Calu3 (cell line): ENCODE results near the gene ATP2B3. TPM values are rescaled to one million over a fixed set of nuclear protein-coding genes. Genes with fewer than 3 reads are reported as not detected.

Experiments used
- BruUV-seq: library from RNA; stranded (reverse); fragments of 400-500 nt; replicated peaks from 2 replicates; lab custom pipeline; 2021; lab: Mats Ljungman, UMichigan
- CTCF ChIA-PET: fragments of 300-600 bp; sonication (Branson Sonifier 250); formaldehyde crosslinking; loops from one replicate; lab custom pipeline; 2022; ENCODE audit warnings: antibody characterized with exemption; lab: Charles Lee
- DNase-seq: peaks from one replicate; pipeline ENCODE4 v3.0.0; 2022
- H3K27ac Mint-ChIP-seq: one replicate; pipeline ENCODE4 v1.8.0; 2022; ENCODE audit warnings: mixed read lengths; ENCODE audit not compliant: unreplicated experiment
- H3K27me3 Mint-ChIP-seq: one replicate; pipeline ENCODE4 v1.8.0; 2022; ENCODE audit warnings: mixed read lengths; ENCODE audit not compliant: unreplicated experiment
- H3K36me3 Mint-ChIP-seq: one replicate; pipeline ENCODE4 v1.8.0; 2022; ENCODE audit warnings: mild to moderate bottlenecking, moderate library complexity, mixed read lengths; ENCODE audit not compliant: insufficient read depth, unreplicated experiment
- H3K4me1 Mint-ChIP-seq: one replicate; pipeline ENCODE4 v1.8.0; 2022; ENCODE audit warnings: mild to moderate bottlenecking, low read depth, mixed read lengths; ENCODE audit not compliant: unreplicated experiment
- H3K4me3 Mint-ChIP-seq: one replicate; pipeline ENCODE4 v1.8.0; 2022; ENCODE audit warnings: mild to moderate bottlenecking, low read depth, moderate library complexity, mixed read lengths; ENCODE audit not compliant: unreplicated experiment
- H3K9me3 Mint-ChIP-seq: one replicate; pipeline ENCODE4 v1.8.0; 2022; ENCODE audit warnings: low read depth, mixed read lengths; ENCODE audit not compliant: unreplicated experiment
- intact Hi-C: fragments of 100-400 bp; cut with micrococcal nuclease; formaldehyde crosslinking; loops from one replicate; pipeline ENCODE4 v1.10.0; 2022; ENCODE audit not compliant: unreplicated experiment
- total RNA-seq: library from RNA; stranded (reverse); gene quantifications from 2 replicates; pipeline ENCODE4 v1.2.3, GENCODE V29; 2022
- TF ChIP-seq, protein P1 (sequence below): fragments of 200-600 bp; IDR thresholded peaks from one replicate; pipeline ENCODE4 v1.8.0; 2022; ENCODE audit warnings: antibody characterized with exemption; ENCODE audit not compliant: unreplicated experiment

The ATP2B3 gene
- total RNA-seq, 1 experiment from 2014 or later: not detected

DNA sequence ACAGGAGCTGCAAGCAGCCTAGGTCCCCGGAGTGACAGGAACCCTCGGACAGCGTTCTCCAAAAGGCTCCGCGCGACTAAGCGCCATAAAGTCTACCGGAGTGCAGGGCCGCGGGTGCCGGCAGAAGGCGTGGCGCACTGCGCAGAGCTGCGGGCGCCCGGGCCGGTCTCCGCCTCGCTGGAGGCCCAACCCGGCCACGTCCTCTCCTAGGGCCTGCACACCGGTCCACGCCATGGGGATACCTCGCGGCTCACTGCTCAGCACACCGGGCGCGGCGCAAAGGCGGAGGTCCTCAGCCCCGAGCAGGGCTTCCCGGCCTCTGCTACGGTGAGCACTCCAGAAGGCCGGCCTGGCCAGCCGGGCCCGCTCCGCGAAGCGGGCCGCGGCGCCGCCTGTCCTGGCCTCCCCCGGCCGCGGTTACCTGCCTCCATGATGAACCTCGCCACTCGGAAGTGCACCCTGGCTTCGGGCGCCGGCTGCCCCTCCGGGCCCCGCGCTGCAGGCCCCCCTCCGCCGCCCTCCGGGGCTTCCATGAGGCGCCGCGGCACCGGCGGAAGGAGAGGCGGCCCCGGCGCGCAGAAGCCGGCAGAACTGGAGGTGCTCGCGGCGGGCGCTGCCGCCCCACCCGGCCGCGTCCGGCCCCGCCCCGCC is 81.2 kb downstream of the ATP2B3 start, which contains the start of gene CCNQ:
CCNQ (minus strand) TSS at position 599 of the 651 bp plus-strand sequence; CDS start at position 533, 66 bp downstream.
- TF ChIP-seq, protein P1, sequence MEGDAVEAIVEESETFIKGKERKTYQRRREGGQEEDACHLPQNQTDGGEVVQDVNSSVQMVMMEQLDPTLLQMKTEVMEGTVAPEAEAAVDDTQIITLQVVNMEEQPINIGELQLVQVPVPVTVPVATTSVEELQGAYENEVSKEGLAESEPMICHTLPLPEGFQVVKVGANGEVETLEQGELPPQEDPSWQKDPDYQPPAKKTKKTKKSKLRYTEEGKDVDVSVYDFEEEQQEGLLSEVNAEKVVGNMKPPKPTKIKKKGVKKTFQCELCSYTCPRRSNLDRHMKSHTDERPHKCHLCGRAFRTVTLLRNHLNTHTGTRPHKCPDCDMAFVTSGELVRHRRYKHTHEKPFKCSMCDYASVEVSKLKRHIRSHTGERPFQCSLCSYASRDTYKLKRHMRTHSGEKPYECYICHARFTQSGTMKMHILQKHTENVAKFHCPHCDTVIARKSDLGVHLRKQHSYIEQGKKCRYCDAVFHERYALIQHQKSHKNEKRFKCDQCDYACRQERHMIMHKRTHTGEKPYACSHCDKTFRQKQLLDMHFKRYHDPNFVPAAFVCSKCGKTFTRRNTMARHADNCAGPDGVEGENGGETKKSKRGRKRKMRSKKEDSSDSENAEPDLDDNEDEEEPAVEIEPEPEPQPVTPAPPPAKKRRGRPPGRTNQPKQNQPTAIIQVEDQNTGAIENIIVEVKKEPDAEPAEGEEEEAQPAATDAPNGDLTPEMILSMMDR: no peak
- Mint-ChIP-seq H3K27me3 (peaks cover 12% of the 10 kb centered on the region), H3K9me3 (no peaks in the 10 kb centered on the region), H3K36me3 (peaks cover 24% of the 10 kb centered on the region), H3K4me1 (peaks cover 35% of the 10 kb centered on the region), H3K4me3 (peak within 1 kb of the TSS; percentile 69), H3K27ac (peak within 1 kb of the TSS; percentile 57)
- no TSS peak for BruUV-seq
- intact Hi-C loops: no loop called here
- CTCF ChIA-PET: interaction anchor here (1.6 kb wide), 1 partner anchor 38 kb away, joined by 3 read pairs; no protein-coding TSS in a partner anchor
- peak; percentile 30 for DNase-seq

DNA sequence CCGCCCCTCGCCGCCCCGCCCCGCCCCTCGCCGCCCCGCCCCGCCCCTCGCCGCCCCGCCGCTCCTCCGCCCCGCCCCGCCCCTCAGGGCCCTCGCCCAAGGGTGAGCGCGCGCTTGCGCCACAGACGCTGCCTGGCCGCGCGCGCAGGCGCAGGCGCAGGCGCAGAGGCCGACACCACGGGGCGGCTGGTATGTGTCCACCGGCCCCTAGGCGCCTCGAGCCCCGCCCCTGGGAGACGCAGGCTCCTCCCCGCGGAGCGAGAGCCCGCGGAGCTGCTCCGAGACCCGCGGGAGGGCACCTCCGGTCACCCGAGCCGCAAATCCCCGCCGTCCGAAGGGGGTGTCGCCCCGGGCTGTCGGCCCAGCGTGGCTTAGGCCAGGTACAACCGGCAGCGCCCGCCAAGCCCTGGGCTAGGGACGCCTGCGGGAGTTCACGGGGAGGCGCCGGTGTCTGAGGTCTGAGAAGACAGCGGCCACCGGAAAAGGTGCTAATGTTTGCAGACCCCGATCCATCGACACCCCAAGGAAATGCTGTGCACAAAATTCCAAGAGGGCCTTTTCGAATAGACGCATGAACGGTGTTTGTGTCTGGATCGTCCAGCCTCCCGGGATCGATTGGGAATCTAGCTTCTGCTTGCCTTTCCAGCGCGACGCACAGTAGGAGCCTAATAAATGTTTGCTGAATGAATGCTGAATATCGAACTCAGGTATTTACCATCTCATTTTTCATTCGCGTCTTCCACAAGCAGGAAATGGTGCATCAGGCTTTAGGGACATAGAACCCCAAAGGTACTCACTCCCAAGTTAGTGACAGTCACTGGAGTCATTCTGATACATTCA is 82.0 kb downstream of the ATP2B3 start:
- H3K27ac Mint-ChIP-seq: peak overlapping the region; percentile 57
- peaks cover 17% of the 10 kb centered on the region for H3K27me3 Mint-ChIP-seq
- DNase-seq: peak; percentile 94
- CTCF ChIA-PET: interaction anchor here (0.5 to 1.6 kb wide), 3 partner anchors 37 to 261 kb away, joined by 3 read pairs; no protein-coding TSS in a partner anchor
- BruUV-seq: no TSS peak
- H3K9me3 Mint-ChIP-seq: no peaks in the 10 kb centered on the region
- intact Hi-C loops: no loop called here
- peaks cover 25% of the 10 kb centered on the region for H3K36me3 Mint-ChIP-seq
- peak overlapping the region; percentile 69 for H3K4me3 Mint-ChIP-seq
- TF ChIP-seq, protein P1: no peak
- H3K4me1 Mint-ChIP-seq: peaks cover 35% of the 10 kb centered on the region

DNA sequence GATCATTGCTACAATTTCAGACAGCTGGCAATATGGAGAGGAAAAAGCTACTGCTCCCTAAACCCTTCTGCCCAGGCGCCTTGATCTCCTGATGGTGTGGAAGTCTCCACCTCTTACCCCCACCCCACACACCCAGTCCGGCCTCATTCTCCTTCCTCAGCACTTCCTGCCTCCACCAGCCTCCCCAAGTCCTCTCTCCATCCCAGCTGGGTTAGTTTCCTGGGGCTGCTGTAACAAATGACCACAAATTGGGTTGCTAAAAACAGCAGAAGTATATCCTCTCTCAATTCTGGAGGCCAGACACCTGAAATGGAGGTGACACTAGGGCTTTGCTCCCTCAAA is 82.6 kb downstream of the ATP2B3 start:
- Mint-ChIP-seq H3K27me3 (peaks cover 23% of the 10 kb centered on the region), H3K36me3 (peaks cover 30% of the 10 kb centered on the region), H3K4me3 (peak overlapping the region; percentile 69), H3K4me1 (peaks cover 35% of the 10 kb centered on the region), H3K9me3 (no peaks in the 10 kb centered on the region), H3K27ac (peak overlapping the region; percentile 57)
- intact Hi-C loops: no loop called here
- no peak for DNase-seq
- CTCF ChIA-PET: interaction anchor here (0.6 to 1.6 kb wide), 2 partner anchors 36 to 76 kb away, joined by 3 to 4 read pairs; no protein-coding TSS in a partner anchor
- no TSS peak for BruUV-seq
- TF ChIP-seq, protein P1: no peak

DNA sequence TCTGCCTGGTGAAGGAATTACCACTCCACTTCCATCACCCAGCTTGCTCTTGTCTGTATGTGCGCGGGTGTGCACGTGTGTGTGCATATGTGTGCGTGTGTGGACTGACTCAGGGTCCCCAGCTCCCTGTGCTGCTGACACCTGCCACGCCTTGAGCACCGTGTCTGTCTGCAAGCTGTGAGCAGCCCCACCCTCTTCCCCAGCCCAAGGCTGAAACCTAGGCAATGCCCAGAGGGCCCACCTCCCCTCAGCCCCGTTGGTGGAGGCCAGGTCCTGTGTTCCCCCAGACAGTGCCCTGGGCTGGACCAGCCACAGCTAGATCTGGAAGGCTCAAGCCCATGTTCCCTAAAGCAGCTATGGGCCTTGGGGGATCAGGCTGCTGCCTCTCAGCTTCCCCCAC is 83.5 kb downstream of the ATP2B3 start:
- H3K27me3 Mint-ChIP-seq: peaks cover 32% of the 10 kb centered on the region
- DNase-seq: no peak
- H3K9me3 Mint-ChIP-seq: no peaks in the 10 kb centered on the region
- TF ChIP-seq, protein P1: no peak
- peak overlapping the region; percentile 69 for H3K4me3 Mint-ChIP-seq
- no peak overlapping the region for H3K27ac Mint-ChIP-seq
- peaks cover 30% of the 10 kb centered on the region for H3K4me1 Mint-ChIP-seq
- intact Hi-C loops: no loop called here
- H3K36me3 Mint-ChIP-seq: peaks cover 30% of the 10 kb centered on the region
- CTCF ChIA-PET: interaction anchor here (0.5 kb wide), 1 partner anchor 11 kb away, joined by 4 read pairs; no protein-coding TSS in a partner anchor
- BruUV-seq: no TSS peak
